ENCODE data around the gene LIPC. TPM values are rescaled to one million over a fixed set of nuclear protein-coding genes. Genes with fewer than 3 reads are reported as not detected.

The LIPC gene
- total RNA-seq, 1 experiment from 2014 or later = not detected

DNA sequence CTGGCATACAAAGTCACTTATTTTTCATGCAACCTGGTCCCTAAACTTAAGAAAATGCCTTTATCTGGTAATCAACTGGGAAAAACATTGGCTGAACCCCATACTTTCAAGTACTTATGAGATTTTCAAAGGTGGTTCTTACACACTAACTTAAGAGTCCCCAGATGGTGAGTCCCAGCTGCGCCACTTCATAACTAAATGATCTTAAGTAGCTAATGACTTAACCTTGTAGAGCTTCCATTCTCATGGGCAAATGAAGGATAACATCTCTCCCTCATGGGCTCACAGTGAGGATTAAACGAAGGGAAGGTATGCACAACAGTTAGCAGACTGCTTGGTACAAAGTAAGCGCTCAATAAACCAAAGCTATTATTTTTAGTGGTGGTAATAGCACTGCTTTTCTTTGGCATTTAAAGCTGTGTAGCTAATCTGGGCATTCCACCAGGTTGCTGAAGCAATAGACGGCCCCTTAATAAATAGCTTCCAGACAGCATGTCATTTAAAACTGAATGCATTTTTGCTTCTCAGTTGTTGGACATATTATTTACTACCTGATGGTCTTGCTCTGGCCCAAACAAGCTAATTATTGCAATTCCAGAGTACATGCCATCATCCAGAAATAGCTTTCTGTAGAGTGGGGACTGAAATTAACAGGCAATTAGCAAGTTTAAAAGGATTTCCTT is 55.4 kb downstream of the LIPC start:
- CTCF ChIA-PET = interaction anchor here (0.6 to 0.9 kb wide), 3 partner anchors 18 to 284 kb away, joined by 3 to 4 read pairs (median 4); no protein-coding TSS in a partner anchor
- POLR2A ChIA-PET = interaction anchor here (0.7 kb wide), 1 partner anchor 37 kb away, joined by 3 read pairs; no protein-coding TSS in a partner anchor
- H3K36me3 Mint-ChIP-seq (ENCODE audit: insufficient read depth, unreplicated experiment) = no peaks in the 10 kb centered on the region
- H3K9me3 Mint-ChIP-seq (ENCODE audit: unreplicated experiment) = no peaks in the 10 kb centered on the region
- TF ChIP-seq CTCF (IDR thresholded peaks at IDR 0.05; ENCODE audit: unreplicated experiment) = no peak
- DNase-seq (ENCODE audit: unreplicated experiment) = no peak
- H3K27ac Mint-ChIP-seq (ENCODE audit: low read depth, unreplicated experiment) = no peak overlapping the region
- no peak overlapping the region for H3K4me3 Mint-ChIP-seq (ENCODE audit: unreplicated experiment)
- no TSS peak for BruUV-seq (replicated peaks)
- intact Hi-C loops (cut with micrococcal nuclease) = no loop called here
- H3K27me3 Mint-ChIP-seq (ENCODE audit: insufficient read depth, unreplicated experiment) = no peaks in the 10 kb centered on the region
- peaks cover 14% of the 10 kb centered on the region for H3K4me1 Mint-ChIP-seq (ENCODE audit: insufficient read depth, unreplicated experiment)

DNA sequence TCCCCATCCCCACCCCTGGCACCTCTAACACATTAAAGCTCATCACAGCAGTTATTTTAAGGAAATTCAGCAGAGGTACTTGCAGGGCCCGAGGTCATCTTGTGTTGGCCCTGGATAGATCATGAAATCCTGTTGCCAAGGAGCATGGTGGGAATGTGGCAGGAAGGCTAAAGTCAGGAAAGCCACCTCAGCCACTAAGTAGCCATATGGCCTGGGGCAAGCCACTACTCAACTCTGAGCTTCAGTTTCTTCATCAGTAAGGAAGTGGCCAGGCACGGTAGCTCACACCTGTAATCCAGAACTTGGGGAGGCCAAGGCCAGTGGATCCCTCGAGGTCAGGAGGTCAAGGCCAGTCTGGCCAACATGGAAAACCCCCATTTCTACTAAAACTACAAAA is 55.9 kb downstream of the LIPC start:
- Mint-ChIP-seq H3K4me1 (ENCODE audit: insufficient read depth, unreplicated experiment) (peaks cover 16% of the 10 kb centered on the region), H3K9me3 (ENCODE audit: unreplicated experiment) (no peaks in the 10 kb centered on the region), H3K27me3 (ENCODE audit: insufficient read depth, unreplicated experiment) (no peaks in the 10 kb centered on the region), H3K4me3 (ENCODE audit: unreplicated experiment) (no peak overlapping the region), H3K36me3 (ENCODE audit: insufficient read depth, unreplicated experiment) (no peaks in the 10 kb centered on the region), H3K27ac (ENCODE audit: low read depth, unreplicated experiment) (no peak overlapping the region)
- intact Hi-C loops (cut with micrococcal nuclease) = no loop called here
- no peak for TF ChIP-seq CTCF (IDR thresholded peaks at IDR 0.05; ENCODE audit: unreplicated experiment)
- ChIA-PET CTCF (interaction anchor here (0.6 to 0.9 kb wide), 3 partner anchors 17 to 284 kb away, joined by 3 to 4 read pairs (median 4); no protein-coding TSS in a partner anchor), POLR2A (interaction anchor here (0.7 kb wide), 1 partner anchor 36 kb away, joined by 3 read pairs; no protein-coding TSS in a partner anchor)
- no TSS peak for BruUV-seq (replicated peaks)
- DNase-seq (ENCODE audit: unreplicated experiment) = no peak

DNA sequence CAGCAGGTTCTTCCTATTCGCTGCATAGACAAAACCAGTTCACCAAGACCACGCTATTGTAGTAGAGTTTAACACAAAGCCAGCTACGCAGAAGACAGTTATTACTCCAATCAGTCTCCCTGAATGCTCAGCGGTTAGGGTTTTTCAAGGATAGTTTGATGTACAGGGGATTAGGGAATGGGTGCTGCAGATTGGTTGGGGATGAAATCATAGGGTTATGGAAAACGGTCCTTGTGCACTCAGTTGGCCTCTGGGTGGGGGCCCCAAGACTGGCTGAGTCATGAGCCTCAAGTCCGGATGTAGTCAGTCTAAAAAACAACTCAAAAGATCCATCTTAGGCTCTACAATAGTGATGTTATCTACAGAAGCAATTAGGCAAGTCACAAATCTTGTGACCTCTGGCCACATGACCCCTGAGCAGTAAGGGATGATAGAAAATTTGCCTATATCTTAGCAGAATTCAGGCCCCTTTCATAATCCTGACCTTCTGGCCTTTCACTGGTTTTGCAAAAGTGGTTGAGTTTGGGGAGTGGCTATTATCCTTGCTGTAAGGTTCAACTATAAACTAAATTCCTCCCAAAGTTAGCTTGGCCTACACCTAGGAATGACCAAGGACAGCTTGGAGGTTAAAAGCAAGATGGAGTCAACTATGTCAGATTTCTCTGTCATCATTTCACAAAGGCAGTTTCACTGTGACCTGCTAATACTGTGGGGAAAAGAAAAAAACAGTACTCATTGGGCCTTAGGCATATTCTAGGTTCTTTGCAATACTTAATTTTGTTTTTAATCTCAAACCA is 57.7 kb downstream of the LIPC start:
- Mint-ChIP-seq H3K4me1 (ENCODE audit: insufficient read depth, unreplicated experiment) (peaks cover 21% of the 10 kb centered on the region), H3K9me3 (ENCODE audit: unreplicated experiment) (no peaks in the 10 kb centered on the region), H3K4me3 (ENCODE audit: unreplicated experiment) (no peak overlapping the region), H3K27ac (ENCODE audit: low read depth, unreplicated experiment) (no peak overlapping the region), H3K36me3 (ENCODE audit: insufficient read depth, unreplicated experiment) (no peaks in the 10 kb centered on the region), H3K27me3 (ENCODE audit: insufficient read depth, unreplicated experiment) (no peaks in the 10 kb centered on the region)
- TF ChIP-seq CTCF (IDR thresholded peaks at IDR 0.05; ENCODE audit: unreplicated experiment) = no peak
- ChIA-PET CTCF (no interaction called here), POLR2A (no interaction called here)
- DNase-seq (ENCODE audit: unreplicated experiment) = no peak
- no TSS peak for BruUV-seq (replicated peaks)
- intact Hi-C loops (cut with micrococcal nuclease) = no loop called here

Measured in MCF 10A (cell line).